SK-N-SH (cell line): ENCODE measurements around the gene MYD88.

Source experiments
- ELF1 ChIP-seq: IDR thresholded peaks from 2 replicates; pipeline ENCODE4 v1.4.0; 2012
- GABPA ChIP-seq: IDR thresholded peaks from 2 replicates; pipeline ENCODE4 v1.4.0; 2012; ENCODE audit warnings: low read depth, mild to moderate bottlenecking
- GATA2 ChIP-seq: sonication (generic); formaldehyde crosslinking; IDR thresholded peaks from 2 replicates; pipeline ENCODE4 v1.5.0; 2020; ENCODE audit warnings: mild to moderate bottlenecking, missing genetic modification reagents
- MXI1 ChIP-seq: IDR thresholded peaks from 2 replicates; pipeline ENCODE4 v1.6.1; 2012; ENCODE audit warnings: mild to moderate bottlenecking, low read depth, low read length, improper control_type of control experiment
- PBX3 ChIP-seq: IDR thresholded peaks from 2 replicates; pipeline ENCODE4; 2012
- TAF1 ChIP-seq: IDR thresholded peaks from 2 replicates; pipeline ENCODE4 v1.6.1; 2012; ENCODE audit warnings: low read depth, mild to moderate bottlenecking, low read length, moderate library complexity, borderline replicate concordance
- TF ChIP-seq, protein P1 (sequence below): fragments of 200-600 bp; sonication (generic); IDR thresholded peaks from 2 replicates; pipeline ENCODE4 v1.6.1; 2017; ENCODE audit warnings: antibody characterized with exemption, mild to moderate bottlenecking, moderate library complexity

- no peak for TF ChIP-seq GATA2 (CRISPR knock-in tag)
- no peak for TF ChIP-seq MXI1
- TF ChIP-seq, protein P1, sequence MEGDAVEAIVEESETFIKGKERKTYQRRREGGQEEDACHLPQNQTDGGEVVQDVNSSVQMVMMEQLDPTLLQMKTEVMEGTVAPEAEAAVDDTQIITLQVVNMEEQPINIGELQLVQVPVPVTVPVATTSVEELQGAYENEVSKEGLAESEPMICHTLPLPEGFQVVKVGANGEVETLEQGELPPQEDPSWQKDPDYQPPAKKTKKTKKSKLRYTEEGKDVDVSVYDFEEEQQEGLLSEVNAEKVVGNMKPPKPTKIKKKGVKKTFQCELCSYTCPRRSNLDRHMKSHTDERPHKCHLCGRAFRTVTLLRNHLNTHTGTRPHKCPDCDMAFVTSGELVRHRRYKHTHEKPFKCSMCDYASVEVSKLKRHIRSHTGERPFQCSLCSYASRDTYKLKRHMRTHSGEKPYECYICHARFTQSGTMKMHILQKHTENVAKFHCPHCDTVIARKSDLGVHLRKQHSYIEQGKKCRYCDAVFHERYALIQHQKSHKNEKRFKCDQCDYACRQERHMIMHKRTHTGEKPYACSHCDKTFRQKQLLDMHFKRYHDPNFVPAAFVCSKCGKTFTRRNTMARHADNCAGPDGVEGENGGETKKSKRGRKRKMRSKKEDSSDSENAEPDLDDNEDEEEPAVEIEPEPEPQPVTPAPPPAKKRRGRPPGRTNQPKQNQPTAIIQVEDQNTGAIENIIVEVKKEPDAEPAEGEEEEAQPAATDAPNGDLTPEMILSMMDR: no peak
- TF ChIP-seq PBX3: no peak
- no peak for TF ChIP-seq TAF1
- TF ChIP-seq ELF1: no peak
- no peak for TF ChIP-seq GABPA
Observed at GRCh38 chr3:38107911-38108648, 30.4 kb upstream of the MYD88 start.
